Measurements from ENCODE around the gene ARHGAP1. TPM values are rescaled to one million over a fixed set of nuclear protein-coding genes. Genes with fewer than 3 reads are reported as not detected.
A peak's percentile ranks its signal among the peaks of the same experiment; 100 is the strongest.

Gene ARHGAP1
- total and polyA plus RNA-seq, 2 of the 4 experiments (the other 2 are of a cell fraction), result 46.6 to 78.8 TPM

DNA sequence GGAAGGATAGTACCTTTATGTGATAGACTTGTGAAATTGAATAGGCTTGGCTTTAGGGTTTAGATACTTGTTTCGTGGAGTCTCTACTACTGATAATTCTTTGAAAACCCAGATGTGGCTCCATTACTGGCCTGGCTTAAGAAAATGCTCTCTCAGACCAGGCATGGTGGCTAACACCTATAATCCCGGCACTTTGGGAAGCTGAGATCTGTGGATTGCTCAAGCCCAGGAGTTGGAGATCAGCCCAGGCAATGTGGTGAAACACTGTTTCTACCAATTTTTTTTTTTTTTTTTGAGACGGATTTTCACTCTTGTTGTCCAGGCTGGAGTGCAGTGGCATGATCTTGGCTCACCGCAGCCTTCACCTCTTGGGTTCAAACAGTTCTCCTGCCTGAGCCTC, 42.2 kb downstream of the ARHGAP1 start:
- H2BK5ac ChIP-seq (ENCODE audit: low read depth, low read length, poor library complexity, severe bottlenecking), result peak overlapping the region; percentile 89
- H3K56ac ChIP-seq (ENCODE audit: extremely low read depth, insufficient read depth, low read length), result no peak overlapping the region
- TF ChIP-seq RAD21 (IDR thresholded peaks at IDR 0.05; ENCODE audit: low read length), result no peak
- TF ChIP-seq CEBPB (IDR thresholded peaks at IDR 0.05; ENCODE audit: low read depth, low read length), result peak; percentile 89
- TF ChIP-seq SMC3 (IDR thresholded peaks at IDR 0.05; ENCODE audit: low read depth, low read length), result no peak
- no peaks in the 10 kb centered on the region for H3K9me3 ChIP-seq (ENCODE audit: control insufficient read depth, insufficient read depth, low read length)
- ATAC-seq (ENCODE audit: low read depth) (peak; percentile 70), DNase-seq (peak; percentile 81)
- H3K4me3 ChIP-seq (ENCODE audit: insufficient read depth, low read depth, low read length), result no peak overlapping the region
- no TSS peak for BruUV-seq (replicated peaks)
- H3K18ac ChIP-seq (ENCODE audit: low read depth, low read length), result peak overlapping the region; percentile 38; the same call in 1 of the 2 replicates
- CTCF ChIA-PET, result no interaction called here
- H3K27ac ChIP-seq (ENCODE audit: insufficient read depth, low read length), result peak overlapping the region; percentile 18; the same call in 1 of the 2 replicates
- no peak overlapping the region for H2BK15ac ChIP-seq (ENCODE audit: low read depth, low read length)
- H3K27me3 ChIP-seq (ENCODE audit: control insufficient read depth, insufficient read depth, low read length), result no peaks in the 10 kb centered on the region
- H3K79me1 ChIP-seq (ENCODE audit: low read depth in 1 of 2, low read length in 2 of 2), result 0 out of 4 replicates have a peak, but pooled peaks cover 0 to 3% of the 10 kb centered on the region in 2 experiments
- H3K14ac ChIP-seq (replicated peaks; ENCODE audit: low read depth, low read length), result no peak overlapping the region
- POLR2A ChIA-PET (ENCODE audit: unreplicated experiment), result no interaction called here
- dilution Hi-C loops (cut with HindIII; ENCODE audit: low sequenced_read_pairs, unreplicated experiment), result no loop called here
- 40% methylated on average over 1 of the region's 4 CpGs; no CpG with 5 or more reads in 1 of the 2 experiments for WGBS, 2 experiments (ENCODE audit: extremely low coverage in 2 of 2, insufficient read length in 1 of 2)
- no peak overlapping the region; the same call in 1 of the 2 replicates for H3K4ac ChIP-seq (ENCODE audit: low read depth, low read length)
- in situ Hi-C loops (cut with MboI; ENCODE audit: low sequenced_read_pairs), result no loop called here
- H2AFZ ChIP-seq (replicated peaks; ENCODE audit: low read length, poor library complexity), result no peak overlapping the region
- H3K4me2 ChIP-seq (ENCODE audit: low read depth, low read length), result no peak overlapping the region
- no peak overlapping the region for H3K9ac ChIP-seq (ENCODE audit: low read depth, low read length)
- 0 out of 2 replicates have a peak overlapping the region, but pooled peaks have one; percentile 39 for H2BK120ac ChIP-seq (ENCODE audit: low read depth, low read length)
- H2AK5ac ChIP-seq (ENCODE audit: low read depth, low read length), result no peak overlapping the region
- H3K36me3 ChIP-seq (ENCODE audit: control insufficient read depth, insufficient read depth, low read length), result peaks cover 23% of the 10 kb centered on the region
- H3K23ac ChIP-seq (ENCODE audit: low read depth, low read length), result no peak overlapping the region
- H4K5ac ChIP-seq (ENCODE audit: low read depth, low read length), result 0 out of 2 replicates have a peak overlapping the region, but pooled peaks have one; percentile 1
- peaks cover 8% of the 10 kb centered on the region for H3K4me1 ChIP-seq (ENCODE audit: control insufficient read depth, insufficient read depth, low read length)
- peak overlapping the region in 1 of 2 experiments; percentile 61; a peak in 1 of 4 replicates for H4K8ac ChIP-seq (ENCODE audit: low read depth in 2 of 2, low read length in 2 of 2)
- H2AK9ac ChIP-seq (replicated peaks; ENCODE audit: low read depth, low read length, poor library complexity), result no peak overlapping the region
- no peaks in the 10 kb centered on the region for H4K20me1 ChIP-seq (ENCODE audit: insufficient read depth, low read length)
- peaks cover under 1% of the 10 kb centered on the region; the same call in 1 of the 2 replicates for H3K9me1 ChIP-seq (ENCODE audit: insufficient read depth, low read length)
- H2BK20ac ChIP-seq (ENCODE audit: low read depth, low read length), result peak overlapping the region; percentile 10; the same call in 1 of the 2 replicates
- no peak overlapping the region for H4K91ac ChIP-seq (ENCODE audit: insufficient read depth, low read depth, low read length)
- intact Hi-C loops (cut with micrococcal nuclease), result no loop called here
